Measurements from ENCODE around the gene PXMP2.
A peak's percentile ranks its signal among the peaks of the same experiment; 100 is the strongest.

The PXMP2 gene

DNA sequence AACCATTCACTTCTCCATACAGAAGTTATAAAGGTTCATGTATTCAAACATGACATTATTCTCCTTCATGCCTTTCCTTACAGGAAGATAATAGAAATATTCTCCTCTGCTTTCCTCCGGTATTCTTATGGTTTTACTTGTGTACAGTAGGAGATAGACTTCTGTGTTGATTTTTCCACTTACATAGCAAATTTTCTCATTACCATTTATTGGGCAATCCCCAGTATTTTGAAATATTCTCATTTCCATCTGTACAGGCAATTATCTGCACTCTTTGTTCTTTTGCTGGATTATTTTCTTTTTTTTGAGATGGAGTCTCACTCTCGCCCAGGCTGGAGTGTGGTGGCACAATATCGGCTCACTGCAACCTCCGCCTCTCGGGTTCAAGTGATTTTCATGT lies 11.0 kb downstream of the PXMP2 start:
- no peak for DNase-seq

DNA sequence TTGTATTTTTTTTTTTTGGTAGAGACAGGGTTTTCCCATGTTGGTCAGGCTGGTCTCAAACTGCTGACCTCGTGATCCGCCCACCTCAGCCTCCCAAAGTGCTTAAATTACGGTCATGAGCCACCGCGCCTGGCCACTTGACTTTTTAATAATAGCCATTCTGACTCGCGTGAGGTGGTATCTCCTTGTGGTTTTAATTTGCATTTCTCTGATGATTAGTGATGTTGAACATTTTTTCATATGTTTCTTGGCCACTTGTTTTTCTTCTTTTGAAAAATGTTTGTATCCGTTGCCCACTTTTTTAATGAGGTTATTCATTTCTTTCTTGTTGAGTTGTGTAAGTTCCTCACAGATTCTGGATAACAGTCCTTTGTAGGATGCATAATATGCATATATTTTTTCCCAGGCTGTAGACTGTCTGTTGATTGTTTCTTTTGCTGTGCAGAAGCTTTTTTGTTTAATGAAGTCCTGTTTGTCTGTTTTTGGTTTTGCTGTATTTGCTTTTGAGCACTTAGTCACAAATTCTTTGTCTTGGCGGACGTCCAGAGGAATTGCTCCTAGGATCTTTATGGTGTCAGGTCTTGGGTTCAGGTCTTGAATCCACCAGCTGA lies 12.9 kb downstream of the PXMP2 start:
- DNase-seq = no peak

DNA sequence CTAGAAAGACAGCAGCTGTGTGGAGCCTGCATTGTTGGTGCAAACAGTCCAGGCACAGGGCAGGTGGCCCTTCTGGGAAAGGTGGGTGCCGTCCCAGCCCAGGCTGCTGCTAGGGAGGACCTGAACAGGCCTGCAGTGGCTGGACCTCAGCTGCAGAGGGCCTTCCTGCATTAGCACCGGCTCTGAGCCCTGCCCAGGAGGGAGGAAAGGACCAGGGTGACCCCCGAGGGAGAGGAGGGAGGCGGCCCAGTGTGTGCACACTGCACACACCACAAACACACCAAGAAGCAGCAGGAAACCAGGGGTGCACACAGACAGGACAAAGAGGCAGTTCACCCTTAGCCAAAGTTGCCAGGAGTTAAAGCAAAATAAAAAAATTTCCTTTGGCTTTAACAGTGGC lies 15.3 kb downstream of the PXMP2 start:
- DNase-seq = no peak

DNA sequence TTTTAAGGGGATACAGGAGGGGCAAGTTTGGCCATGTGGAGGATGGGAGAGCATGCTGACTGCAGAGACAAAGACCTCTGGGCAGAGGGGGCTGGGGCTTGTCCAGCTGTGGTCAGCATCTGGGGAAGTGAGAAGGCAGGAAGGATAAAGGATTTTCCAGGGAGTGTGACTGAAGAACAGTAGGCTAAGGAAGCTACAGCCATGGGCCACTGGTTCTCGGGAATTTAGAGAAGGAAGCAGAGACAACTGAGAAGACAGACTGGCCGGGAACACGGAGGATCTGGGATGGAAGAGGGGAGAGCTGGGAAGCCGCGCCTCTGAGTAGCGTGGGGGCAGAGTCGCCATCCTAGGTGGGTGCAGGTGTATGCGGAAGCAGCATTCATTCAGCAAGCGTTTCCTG lies 16.3 kb downstream of the PXMP2 start:
- no peak for DNase-seq

DNA sequence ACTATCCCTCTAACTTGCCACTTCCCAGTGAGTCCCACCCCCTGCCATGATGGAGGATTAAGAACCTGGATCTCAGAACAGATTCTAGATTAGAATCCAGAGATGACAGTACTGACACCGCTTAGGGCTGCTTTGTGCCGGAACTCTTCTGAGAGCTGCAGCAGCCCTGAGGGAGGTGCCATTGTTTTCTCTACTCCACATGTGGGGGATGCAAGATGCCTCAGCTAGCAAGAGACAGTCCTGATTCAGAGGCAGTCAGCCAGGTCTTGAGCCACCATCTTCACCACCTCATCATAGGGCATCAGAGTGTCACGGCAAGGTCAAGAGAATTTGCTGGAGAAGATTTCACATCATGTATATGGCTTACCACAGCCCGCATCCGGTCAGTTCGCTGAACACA lies 19.9 kb downstream of the PXMP2 start:
- DNase-seq = no peak

DNA sequence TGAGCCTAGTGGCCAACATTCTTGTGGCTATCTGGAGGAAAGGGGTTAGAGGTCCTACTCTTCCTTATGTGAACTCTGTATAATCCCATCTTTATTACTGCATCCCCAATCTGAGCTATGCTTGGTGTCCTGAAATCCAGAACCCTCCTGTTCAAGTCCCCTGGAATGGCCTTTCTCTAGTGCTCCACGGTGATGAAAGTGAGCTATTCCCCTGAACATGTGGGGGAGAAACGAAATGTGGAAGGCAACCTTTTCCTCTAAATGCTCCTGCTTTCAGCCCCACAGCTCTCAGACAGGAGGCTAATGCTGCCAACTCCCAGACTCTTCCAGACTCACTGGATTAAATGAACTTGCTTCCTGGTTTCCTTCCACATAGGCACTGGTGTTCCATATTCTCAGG lies 20.8 kb downstream of the PXMP2 start:
- no peak for DNase-seq

DNA sequence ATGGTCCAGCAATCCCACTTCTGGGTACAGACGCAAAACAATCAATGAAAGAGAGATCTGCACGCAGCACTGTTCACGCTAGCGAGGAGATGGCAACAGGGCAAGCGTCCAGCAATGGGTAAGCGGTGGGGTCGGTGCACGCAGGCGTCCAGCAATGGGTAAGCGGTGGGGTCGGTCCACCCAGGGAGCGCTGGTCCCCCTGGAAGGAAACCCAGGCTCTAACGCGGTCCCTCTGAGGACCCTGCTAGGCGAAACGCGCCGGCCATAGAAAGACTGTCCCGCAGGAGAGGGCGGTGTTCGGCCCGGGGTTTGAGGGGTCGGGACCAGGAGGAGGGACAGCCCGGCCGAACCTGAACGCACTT lies 22.6 kb downstream of the PXMP2 start:
- DNase-seq = no peak

DNA sequence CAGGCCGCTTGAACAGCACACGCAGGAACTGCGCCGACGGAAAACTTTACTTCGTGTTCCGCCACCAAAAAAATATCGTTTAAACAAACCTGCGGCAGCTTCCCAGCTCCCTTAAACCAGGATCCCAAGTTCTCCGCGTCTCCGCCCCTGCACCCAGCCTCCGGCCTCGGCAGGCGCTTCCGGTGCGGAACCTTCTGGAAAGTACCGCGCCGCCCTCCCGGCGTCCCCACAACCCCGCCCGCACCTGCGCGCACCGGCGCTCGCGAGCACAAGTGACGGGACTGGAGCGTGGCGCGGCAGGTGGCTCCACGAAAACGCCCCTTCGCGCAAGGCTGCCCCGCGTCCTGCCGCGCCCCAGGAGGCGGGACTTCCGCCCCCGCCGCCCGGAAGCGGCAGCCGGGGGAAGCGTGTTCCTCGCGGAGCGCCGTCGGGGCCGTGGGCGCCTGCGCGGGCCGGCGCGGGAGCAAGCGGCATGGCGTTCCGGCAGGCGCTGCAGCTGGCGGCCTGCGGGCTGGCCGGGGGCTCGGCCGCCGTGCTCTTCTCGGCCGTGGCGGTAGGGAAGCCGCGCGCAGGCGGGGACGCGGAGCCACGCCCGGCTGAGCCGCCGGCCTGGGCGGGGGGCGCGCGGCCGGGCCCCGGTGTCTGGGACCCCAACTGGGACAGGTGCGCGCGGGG lies 23.2 kb downstream of the PXMP2 start, which contains the start of gene PGAM5:
PGAM5 (plus strand) TSS at position 438 of the 675 bp plus-strand sequence; CDS start at position 473, 35 bp downstream.
- DNase-seq = peak; percentile 92

DNA sequence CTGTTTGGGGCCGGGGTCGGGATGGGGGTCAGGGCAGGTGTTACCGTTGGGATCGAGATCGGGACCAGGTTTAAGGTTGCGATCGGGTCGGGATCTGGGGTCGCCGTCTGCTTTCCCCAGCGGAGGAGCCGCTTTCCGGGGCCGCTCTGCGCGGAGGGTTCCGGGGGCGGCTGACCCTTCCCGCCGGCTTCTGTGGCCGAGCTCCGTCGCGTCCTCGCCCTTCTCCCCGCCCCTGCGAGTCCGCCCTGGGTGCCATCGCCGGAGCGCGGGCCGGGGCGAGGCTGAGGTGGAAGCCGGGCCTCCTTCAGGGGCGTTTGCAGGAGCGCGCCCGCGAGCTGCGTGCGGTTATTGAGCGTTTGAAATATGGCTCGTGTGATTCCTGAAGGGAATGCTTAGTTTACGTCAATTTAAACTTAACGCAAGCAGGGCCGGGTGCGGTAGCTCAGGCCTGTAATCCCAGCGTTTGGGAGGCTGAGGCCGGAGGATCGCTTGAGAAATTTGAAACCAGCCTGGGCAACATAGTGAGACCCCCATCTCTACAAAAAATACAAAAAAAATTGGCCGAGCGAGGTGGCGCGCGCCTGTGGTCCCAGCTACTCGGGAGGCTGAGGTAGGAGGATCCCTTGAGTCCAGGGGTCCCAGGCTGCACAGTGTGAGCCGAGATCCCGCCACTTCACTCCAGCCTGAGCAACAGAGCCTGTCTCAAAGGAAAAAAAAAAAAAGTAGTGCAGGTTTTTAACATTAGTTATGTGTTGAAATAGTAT lies 23.9 kb downstream of the PXMP2 start:
- no peak for DNase-seq

DNA sequence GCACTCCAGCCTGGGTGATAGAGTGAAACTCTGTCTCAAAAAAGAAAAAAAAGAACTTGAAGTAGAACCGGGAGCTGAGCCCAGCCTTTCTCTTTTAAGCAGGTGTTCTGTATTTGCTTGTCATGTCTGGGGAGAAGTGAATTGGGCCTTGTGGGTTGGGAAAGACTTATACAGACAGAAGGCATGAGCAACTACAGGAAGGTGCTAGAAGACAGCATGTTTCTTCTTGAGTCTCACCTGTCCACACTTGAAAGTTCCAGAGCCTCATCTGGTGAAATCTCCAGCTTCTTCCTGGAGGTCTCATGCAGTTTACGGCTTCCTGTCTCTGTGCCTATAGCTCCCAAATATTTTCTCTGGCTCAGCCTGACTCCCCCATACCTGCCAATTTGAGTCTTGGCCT lies 25.7 kb downstream of the PXMP2 start:
- no peak for DNase-seq

DNA sequence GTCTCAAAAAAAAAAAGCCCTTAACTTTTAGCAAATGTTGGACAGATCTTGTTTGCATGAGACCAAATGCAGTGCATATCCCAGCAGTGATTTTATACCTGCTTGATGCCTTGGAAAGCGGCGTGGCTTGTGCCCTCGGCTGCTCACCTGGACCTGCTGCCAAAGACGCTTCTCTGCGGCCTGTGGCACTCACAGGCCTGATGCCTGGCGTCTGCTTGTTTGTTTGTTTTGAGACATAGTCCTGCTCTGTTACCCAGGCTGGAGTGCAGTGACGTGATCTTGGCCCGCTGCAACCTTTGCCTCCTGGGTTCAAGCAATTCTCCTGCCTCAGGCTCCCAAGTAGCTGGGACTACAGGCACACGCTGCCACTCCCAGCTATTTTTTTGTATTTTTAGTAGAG lies 28.5 kb downstream of the PXMP2 start:
- DNase-seq = no peak

DNA sequence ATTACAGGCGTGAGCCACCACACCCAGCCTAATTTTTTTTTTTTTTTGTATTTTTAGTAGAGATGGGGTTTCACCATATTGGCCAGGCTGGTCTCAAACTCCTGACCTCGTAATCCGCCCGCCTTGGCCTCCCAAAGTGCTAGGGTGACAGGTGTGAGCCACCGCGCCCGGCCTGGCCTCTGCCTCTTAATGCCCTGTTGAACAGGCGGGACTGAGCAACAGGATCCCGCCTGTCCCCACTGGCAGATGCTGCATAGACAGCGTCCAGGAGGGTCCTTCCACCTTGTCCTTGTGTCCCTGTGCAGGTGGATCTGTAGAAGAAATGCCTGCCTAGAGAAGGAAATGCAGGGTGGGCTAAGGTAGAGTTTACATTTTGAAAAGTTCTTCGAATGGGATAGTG lies 29.0 kb downstream of the PXMP2 start:
- DNase-seq = no peak

DNA sequence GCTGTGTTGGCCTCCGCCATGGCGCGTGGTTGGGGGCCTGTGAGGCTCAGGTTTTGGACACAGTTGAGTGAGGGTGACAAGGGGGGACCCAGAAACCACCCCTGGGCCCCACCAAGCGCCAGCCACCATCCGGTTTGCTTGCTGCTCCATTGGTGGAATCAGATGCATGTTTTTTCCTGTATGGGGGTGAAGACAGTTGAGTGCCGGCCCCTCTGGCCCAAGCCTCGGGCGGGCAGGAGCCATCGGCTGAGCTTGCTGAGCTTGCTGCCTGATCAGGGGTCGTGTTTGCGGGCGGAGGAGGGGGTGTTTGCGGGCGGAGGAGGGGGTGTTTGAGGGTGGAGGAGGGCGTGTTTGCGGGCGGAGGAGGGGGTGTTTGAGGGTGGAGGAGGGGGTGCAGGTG lies 29.6 kb downstream of the PXMP2 start:
- no peak for DNase-seq

DNA sequence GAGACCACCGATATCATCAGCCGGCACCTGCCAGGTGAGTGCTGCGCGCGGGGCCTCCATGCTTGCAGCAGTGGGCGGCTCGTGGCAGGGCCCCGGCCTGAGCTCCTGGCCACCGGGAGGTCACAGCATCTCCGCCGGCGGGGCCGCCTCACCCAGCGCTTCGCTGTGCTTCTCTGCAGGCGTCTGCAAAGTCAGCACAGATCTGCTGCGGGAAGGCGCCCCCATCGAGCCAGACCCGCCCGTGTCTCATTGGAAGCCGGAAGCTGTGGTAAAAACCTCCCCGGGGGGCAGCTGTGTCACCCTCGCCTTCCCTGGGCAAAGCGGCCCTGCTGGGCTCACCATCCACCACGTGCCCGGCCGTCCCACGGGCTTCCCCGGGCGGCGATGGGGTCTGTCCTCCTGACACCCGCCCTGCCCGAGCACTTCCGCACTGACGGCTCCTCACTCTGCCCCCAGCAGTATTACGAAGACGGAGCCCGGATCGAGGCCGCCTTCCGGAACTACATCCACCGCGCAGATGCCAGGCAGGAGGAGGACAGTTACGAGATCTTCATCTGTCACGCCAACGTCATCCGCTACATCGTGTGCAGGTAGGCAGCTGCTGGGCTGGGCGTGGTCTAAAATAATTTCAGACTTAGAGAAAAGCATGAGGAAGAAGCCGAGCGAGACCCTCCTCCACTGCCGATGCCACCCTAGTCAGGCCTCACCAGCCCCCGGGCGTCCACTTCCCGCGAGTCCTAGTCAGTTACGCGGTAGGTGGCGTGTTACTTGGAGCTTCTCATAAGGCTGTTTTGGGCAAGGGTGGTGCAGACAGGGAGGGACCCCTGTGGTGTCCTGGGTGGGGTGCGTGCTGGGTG lies 30.4 kb downstream of the PXMP2 start:
- no peak for DNase-seq

DNA sequence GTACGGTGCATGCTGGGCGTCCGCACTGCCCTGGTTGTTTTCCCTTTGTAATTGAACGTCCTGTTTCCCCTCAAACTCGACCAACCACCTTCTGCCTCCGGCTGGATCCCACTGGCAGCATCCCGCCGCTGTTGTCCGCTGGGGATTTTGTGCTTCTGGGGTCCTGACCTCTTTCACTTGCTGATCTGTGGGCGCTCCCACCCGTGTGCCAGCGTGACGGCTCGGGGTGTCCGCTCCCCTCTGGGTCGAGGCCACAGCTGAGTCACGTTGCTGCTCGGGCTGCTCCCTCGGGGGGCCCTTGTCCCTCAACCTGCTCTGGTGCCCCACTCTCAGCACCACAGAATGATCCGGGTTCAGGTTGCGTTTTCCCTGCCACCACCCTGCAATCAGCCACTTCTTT lies 31.3 kb downstream of the PXMP2 start:
- no peak for DNase-seq

DNA sequence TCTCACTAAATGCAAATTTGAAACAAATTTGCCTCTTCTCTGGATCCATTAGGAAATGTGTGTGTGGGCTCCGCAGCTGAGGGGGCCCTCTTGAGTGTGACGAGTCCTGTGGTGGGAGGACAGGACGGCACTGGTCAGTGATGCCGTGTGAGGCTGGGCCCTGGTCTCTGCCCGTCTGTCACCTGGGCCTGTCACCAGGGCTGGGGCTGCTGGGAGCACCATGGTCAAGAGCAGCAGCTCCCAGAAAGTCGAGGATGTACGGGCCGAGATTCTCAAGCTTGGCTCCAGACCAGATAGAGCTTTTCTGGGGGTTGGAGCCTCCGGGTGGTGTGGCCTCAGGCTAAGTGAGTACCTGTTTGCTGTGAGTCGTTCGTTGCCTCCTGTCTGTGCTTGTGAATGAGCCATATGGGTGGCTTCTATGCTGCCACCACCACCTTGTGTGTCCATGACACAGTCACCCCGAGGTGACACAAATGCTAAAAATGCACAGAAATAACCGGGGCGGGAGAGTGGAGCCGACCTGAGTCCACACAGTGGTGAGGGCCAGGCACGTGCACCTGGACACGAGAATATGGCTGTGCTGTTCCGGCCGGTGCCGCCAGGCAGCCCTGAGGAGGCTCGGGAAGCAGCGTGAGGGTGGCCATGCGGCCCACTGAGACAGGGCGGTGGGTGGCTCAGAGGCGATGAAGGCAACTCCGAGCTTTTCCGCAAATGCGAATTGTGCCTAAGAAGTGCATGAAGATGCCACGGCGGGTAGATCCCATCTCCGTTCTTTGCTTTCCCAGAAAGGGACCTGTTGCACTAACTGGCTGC lies 32.0 kb downstream of the PXMP2 start:
- DNase-seq = no peak

DNA sequence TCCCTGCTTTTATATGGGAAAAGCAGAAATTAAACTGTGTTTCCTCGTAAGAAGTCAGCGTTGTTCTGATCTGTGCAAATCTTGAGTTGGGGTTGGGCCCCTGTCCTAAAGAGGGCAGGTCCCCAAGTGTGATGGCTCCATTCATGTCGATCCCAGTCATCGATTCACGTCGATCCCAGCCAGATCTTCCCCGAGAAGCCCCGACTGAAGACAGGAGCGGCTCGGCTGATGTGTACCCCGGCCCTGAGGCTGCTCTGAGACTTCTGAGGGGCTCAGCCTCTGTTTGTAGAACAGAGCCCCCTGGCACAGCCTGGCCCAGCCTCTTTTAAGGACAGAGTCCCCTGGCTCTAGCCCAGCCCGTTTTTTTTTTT lies 32.6 kb downstream of the PXMP2 start:
- no peak for DNase-seq

DNA sequence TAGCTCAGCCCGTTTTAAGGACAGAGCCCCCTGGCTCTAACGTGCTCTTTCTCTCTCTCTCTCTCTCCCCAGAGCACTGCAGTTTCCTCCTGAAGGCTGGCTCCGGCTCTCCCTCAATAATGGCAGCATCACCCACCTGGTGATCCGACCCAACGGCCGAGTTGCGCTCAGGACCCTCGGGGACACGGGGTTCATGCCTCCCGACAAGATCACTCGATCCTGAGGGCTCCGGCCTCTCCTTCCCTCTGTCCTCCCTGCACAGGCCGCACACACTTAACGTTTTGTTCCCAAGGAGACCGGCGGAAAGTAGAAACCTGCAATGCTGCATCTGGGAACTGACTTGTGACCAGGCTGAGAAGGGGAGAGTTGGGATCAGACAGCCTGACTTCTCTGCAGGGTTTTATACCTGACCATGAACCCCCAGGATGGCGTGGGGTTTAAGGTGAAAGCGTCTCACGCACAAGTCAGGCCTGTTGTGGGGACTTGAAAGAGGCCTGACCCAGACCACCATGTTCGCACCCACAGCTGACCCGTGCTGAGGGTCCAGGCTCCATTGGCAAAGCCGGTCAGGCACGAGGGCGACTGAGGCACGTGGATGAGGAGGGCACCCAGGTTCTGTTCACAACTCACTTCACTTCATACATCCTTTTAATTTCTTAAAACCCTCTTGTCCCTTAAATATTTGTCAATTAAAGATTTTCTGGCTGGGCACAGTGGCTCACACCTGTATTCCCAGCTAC lies 33.4 kb downstream of the PXMP2 start:
- DNase-seq = no peak

DNA sequence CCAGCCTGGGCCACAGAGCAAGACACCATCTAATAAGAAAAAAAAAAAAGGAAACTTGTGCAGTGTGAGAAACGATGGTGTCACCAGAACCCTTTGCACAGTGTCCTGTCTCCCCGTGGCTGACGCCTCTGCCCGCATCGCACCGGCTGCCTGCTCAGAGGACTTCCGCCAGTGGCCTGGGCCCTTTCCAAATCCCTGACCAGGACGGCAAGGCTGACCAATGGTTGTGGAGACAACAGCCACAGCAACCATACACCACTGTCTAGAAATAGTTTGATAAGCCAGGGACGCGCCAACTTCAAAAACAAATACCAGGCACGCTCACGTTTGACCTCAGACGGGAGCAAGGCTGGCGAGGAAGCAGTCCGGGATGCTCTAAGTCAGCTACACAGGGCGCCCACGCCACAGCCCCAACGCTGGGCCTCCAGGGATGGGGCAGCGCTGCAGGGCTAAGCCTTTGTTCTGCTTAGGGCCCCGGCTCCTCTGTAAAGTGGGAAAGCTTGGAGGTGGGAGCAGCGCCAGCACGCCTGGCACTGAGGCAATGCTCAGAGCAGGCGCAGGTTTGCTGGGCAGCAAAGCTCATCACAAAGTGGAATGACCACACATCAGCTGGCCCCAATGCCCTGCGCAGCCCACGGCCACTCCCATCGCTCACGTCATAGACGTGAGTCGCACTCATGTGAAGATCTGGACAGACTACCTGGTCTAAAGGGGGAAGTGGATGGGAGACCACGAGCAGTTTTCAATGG lies 35.8 kb downstream of the PXMP2 start:
- no peak for DNase-seq

DNA sequence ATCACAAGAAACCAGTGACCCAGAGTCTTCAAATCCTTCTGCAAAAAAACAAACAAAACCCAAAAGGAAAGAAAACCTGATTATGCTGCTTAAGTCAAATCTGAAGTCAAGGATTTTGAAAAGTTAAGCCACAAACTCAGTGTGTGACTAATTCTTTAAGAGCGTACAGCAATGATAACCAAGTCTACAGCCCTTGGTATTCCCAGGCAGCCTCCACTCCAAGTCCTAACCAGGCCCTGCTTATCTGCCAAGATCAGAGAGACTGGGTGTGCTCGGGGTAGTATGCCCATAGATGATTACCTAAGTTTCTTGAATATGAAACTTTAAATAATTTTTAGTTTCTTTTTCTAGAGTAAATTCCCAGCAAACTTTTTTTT lies 36.4 kb downstream of the PXMP2 start:
- DNase-seq = no peak
